OCI-LY7 (cell line): ENCODE data around the gene SLC50A1. TPM values are rescaled to one million over a fixed set of nuclear protein-coding genes. Genes with fewer than 3 reads are reported as not detected.

Source experiments
- BruUV-seq: library from RNA; stranded (reverse); fragments of 400-500 nt; replicated peaks from 2 replicates; lab custom pipeline; 2021; lab: Mats Ljungman, UMichigan
- CTCF ChIA-PET: fragments of 300-600 bp; sonication (Branson Sonifier 250); formaldehyde crosslinking; loops from one replicate; lab custom pipeline; 2022; ENCODE audit warnings: antibody characterized with exemption; ENCODE audit not compliant: unreplicated experiment; lab: Charles Lee
- POLR2A ChIA-PET: fragments of 300-600 bp; sonication (Branson Sonifier 250); formaldehyde crosslinking; loops from one replicate; lab custom pipeline; 2022; ENCODE audit warnings: antibody characterized with exemption; lab: Charles Lee
- DNase-seq: peaks from one replicate; pipeline ENCODE4 v3.0.0-alpha.2; 2015; ENCODE audit warnings: low spot score
- H2AFZ ChIP-seq: fragments of 200-600 bp; sonication (generic), shearing (Covaris generic); 2 replicates; pipeline ENCODE4 v1.6.1; 2014; ENCODE audit warnings: mild to moderate bottlenecking, antibody characterized with exemption, low read length, moderate library complexity
- H3K27ac ChIP-seq: fragments of 200-600 bp; sonication (generic); 2 replicates; pipeline ENCODE4 v1.5.1; 2014; ENCODE audit warnings: mixed run types, low read depth, mild to moderate bottlenecking, moderate library complexity, low read length, inconsistent platforms; ENCODE audit not compliant: poor library complexity, severe bottlenecking
- H3K36me3 ChIP-seq: fragments of 200-600 bp; sonication (generic); 2 replicates; pipeline ENCODE4 v1.6.1; 2014; ENCODE audit warnings: mild to moderate bottlenecking, antibody characterized with exemption, low read length, moderate library complexity, mixed read lengths; ENCODE audit not compliant: insufficient read depth
- H3K4me1 ChIP-seq: fragments of 200-600 bp; sonication (generic); 2 replicates; pipeline ENCODE4 v1.5.1; 2014; ENCODE audit warnings: mild to moderate bottlenecking, low read length; ENCODE audit not compliant: insufficient read depth, poor library complexity, severe bottlenecking
- H3K4me2 ChIP-seq: fragments of 200-600 bp; sonication (generic); 2 replicates; pipeline ENCODE4 v1.6.1; 2014; ENCODE audit warnings: mild to moderate bottlenecking, low read length
- H3K4me3 ChIP-seq: fragments of 200-600 bp; sonication (generic); 2 replicates; pipeline ENCODE4 v1.5.1; 2014; ENCODE audit warnings: mild to moderate bottlenecking, low read depth, low read length; ENCODE audit not compliant: poor library complexity, severe bottlenecking
- H3K79me2 ChIP-seq: fragments of 200-600 bp; sonication (generic); 2 replicates; pipeline ENCODE4 v1.6.1; 2016; ENCODE audit warnings: low read depth, mild to moderate bottlenecking, low read length, moderate library complexity, mixed read lengths; ENCODE audit not compliant: insufficient read depth
- H3K9me2 ChIP-seq: fragments of 200-600 bp; sonication (generic); 2 replicates; pipeline ENCODE4 v1.6.1; 2016; ENCODE audit warnings: mild to moderate bottlenecking, low read length, mixed read lengths; ENCODE audit not compliant: insufficient read depth
- H3K9me3 ChIP-seq: fragments of 200-600 bp; sonication (generic); 2 replicates; pipeline ENCODE4 v1.6.1; 2014; ENCODE audit warnings: mild to moderate bottlenecking, mixed run types, low read length, mixed read lengths
- H4K20me1 ChIP-seq: fragments of 200-600 bp; sonication (generic); 2 replicates; pipeline ENCODE4 v1.6.1; 2014; ENCODE audit warnings: mild to moderate bottlenecking, antibody characterized with exemption, low read length, moderate library complexity, mixed read lengths; ENCODE audit not compliant: insufficient read depth
- CTCF ChIP-seq: fragments of 200-600 bp; sonication (generic); conservative IDR thresholded peaks from 2 replicates; pipeline ENCODE4 v1.5.1; 2014; ENCODE audit warnings: mild to moderate bottlenecking, antibody characterized with exemption, low read length, moderate library complexity, mixed read lengths
- EZH2phosphoT487 ChIP-seq: fragments of 200-600 bp; sonication (generic); IDR thresholded peaks from 2 replicates; pipeline ENCODE4 v1.6.1; 2018; ENCODE audit warnings: low read depth, borderline replicate concordance, mild to moderate bottlenecking, mixed run types, antibody characterized with exemption, low read length, moderate library complexity, mixed read lengths
- intact Hi-C: fragments of 100-400 bp; cut with micrococcal nuclease; formaldehyde crosslinking; loops from one replicate; pipeline ENCODE4 v1.10.0; 2022; ENCODE audit not compliant: unreplicated experiment
- total RNA-seq, 2 experiments: library from RNA; depleted of rRNA in 1 of 2; stranded (reverse); fragments of >200 nt in 1 of 2; shearing (Covaris generic) in 1 of 2; gene quantifications; 2 replicates each; pipeline ENCODE4 v1.2.3, GENCODE V29; 2014 to 2022

SLC50A1 gene
- total RNA-seq, 2 experiments from 2014 or later: 12.3 to 46.1 TPM

GRCh38 chr1:155126556-155127104 lies 9.0 kb upstream of the SLC50A1 start:
- no peak for DNase-seq
- no TSS peak for BruUV-seq
- ChIA-PET POLR2A (no interaction called here), CTCF (no interaction called here)
- Histone ChIP-seq H3K9me3 (no peaks in the 10 kb centered on the region), H3K4me1 (peaks cover 4% of the 10 kb centered on the region), H3K27ac (no peak overlapping the region), H3K9me2 (no peaks in the 10 kb centered on the region), H4K20me1 (no peaks in the 10 kb centered on the region), H3K4me2 (no peak overlapping the region), H3K36me3 (no peaks in the 10 kb centered on the region), H3K79me2 (no peaks in the 10 kb centered on the region), H3K4me3 (no peak overlapping the region), H2AFZ (no peak overlapping the region)
- TF ChIP-seq EZH2phosphoT487: no peak
- TF ChIP-seq CTCF: no peak
- intact Hi-C loops: no loop called here

GRCh38 chr1:155127105-155127966 lies 8.3 kb upstream of the SLC50A1 start, which contains the start of gene EFNA1:
Gene EFNA1 (plus strand): TSS chr1:155127876. CDS start chr1:155127978, 102 bp downstream.
- H3K36me3 ChIP-seq: no peaks in the 10 kb centered on the region
- H3K4me3 ChIP-seq: no peak within 1 kb of the TSS
- H2AFZ ChIP-seq: no peak within 1 kb of the TSS
- no peak for DNase-seq
- intact Hi-C loops: no loop called here
- no peak within 1 kb of the TSS for H3K27ac ChIP-seq
- CTCF ChIA-PET: no interaction called here
- H3K4me2 ChIP-seq: no peak within 1 kb of the TSS; the same call in 1 of the 2 replicates
- POLR2A ChIA-PET: no interaction called here
- no peaks in the 10 kb centered on the region for H3K9me3 ChIP-seq
- H4K20me1 ChIP-seq: no peaks in the 10 kb centered on the region
- H3K79me2 ChIP-seq: no peaks in the 10 kb centered on the region
- peaks cover 4% of the 10 kb centered on the region for H3K4me1 ChIP-seq
- TF ChIP-seq EZH2phosphoT487: no peak
- no peak for TF ChIP-seq CTCF
- no TSS peak for BruUV-seq
- no peaks in the 10 kb centered on the region for H3K9me2 ChIP-seq
